Measurements from ENCODE around the gene C10orf62. TPM values are rescaled to one million over a fixed set of nuclear protein-coding genes. Genes with fewer than 3 reads are reported as not detected.

The C10orf62 gene
- total and polyA plus RNA-seq, 2 of the 8 experiments (the other 6 are each of a cell fraction or from before 2014, with no cell fraction given) = 0.05 TPM; not detected in 1

GRCh38 chr10:97623277-97623676, 33.8 kb downstream of the C10orf62 start (continued):
- TF ChIP-seq HDAC2 (IDR thresholded peaks at IDR 0.05; ENCODE audit: borderline replicate concordance in 1 of 2, low read depth in 2 of 2, low read length in 2 of 2) = no peak
- TF ChIP-seq CEBPB (IDR thresholded peaks at IDR 0.05; ENCODE audit: low read depth, low read length) = no peak
- TF ChIP-seq CTBP2 (IDR thresholded peaks at IDR 0.05; ENCODE audit: borderline replicate concordance, insufficient read depth, insufficient read length, low read length) = no peak
- TF ChIP-seq SP1 (IDR thresholded peaks at IDR 0.05; ENCODE audit: low read depth, low read length) = no peak
- TF ChIP-seq SP4 (IDR thresholded peaks at IDR 0.05; ENCODE audit: low read length) = no peak
- TF ChIP-seq TEAD4 (IDR thresholded peaks at IDR 0.05; ENCODE audit: low read depth, low read length) = no peak
- no peak for TF ChIP-seq TBP (IDR thresholded peaks at IDR 0.05; ENCODE audit: low read depth, low read length)
- TF ChIP-seq ATF3 (IDR thresholded peaks at IDR 0.05; ENCODE audit: insufficient read depth, low read depth, low read length) = no peak
- TF ChIP-seq KDM1A (IDR thresholded peaks at IDR 0.05; ENCODE audit: borderline replicate concordance, low read length) = no peak
